Measurements from ENCODE around the gene S100A6.

S100A6 gene

GRCh38 chr1:153544453-153545066 lies 8.8 kb upstream of the S100A6 start:
- DNase-seq, result no peak

GRCh38 chr1:153543736-153544135 lies 7.9 kb upstream of the S100A6 start:
- DNase-seq, result no peak

- no peak for DNase-seq
Measured at GRCh38 chr1:153542956-153543711, 7.3 kb upstream of the S100A6 start.

- DNase-seq, result no peak
Measured at GRCh38 chr1:153541641-153542590, 6.1 kb upstream of the S100A6 start.

- no peak for DNase-seq
Measured at GRCh38 chr1:153540394-153541361, 4.9 kb upstream of the S100A6 start, which contains the start of gene S100A5. S100A5 (minus strand) TSS chr1:153540934; CDS start chr1:153540191, 743 bp downstream.

- no peak for DNase-seq
Measured at GRCh38 chr1:153539395-153540093, 3.8 kb upstream of the S100A6 start.

GRCh38 chr1:153538315-153538821 lies 2.6 kb upstream of the S100A6 start:
- peak; percentile 39 for DNase-seq

GRCh38 chr1:153537376-153537730 lies 1.6 kb upstream of the S100A6 start:
- no peak for DNase-seq

- no peak for DNase-seq
Measured at GRCh38 chr1:153536671-153537375, 1.0 kb upstream of the S100A6 start.

- no peak for DNase-seq
Measured at GRCh38 chr1:153536012-153536670, 350 bp upstream of the S100A6 start.

GRCh38 chr1:153534925-153535241 lies 908 bp downstream of the S100A6 start:
- DNase-seq, result no peak

GRCh38 chr1:153534226-153534924 lies 1.4 kb downstream of the S100A6 start:
- no peak for DNase-seq

- no peak for DNase-seq
Measured at GRCh38 chr1:153533689-153534201, 2.0 kb downstream of the S100A6 start.

- no peak for DNase-seq
Measured at GRCh38 chr1:153532769-153533599, 2.8 kb downstream of the S100A6 start.

- DNase-seq, result no peak
Measured at GRCh38 chr1:153532181-153532580, 3.6 kb downstream of the S100A6 start.

GRCh38 chr1:153531638-153532037 lies 4.2 kb downstream of the S100A6 start:
- no peak for DNase-seq

- DNase-seq, result no peak
Measured at GRCh38 chr1:153527683-153528040, 8.1 kb downstream of the S100A6 start.

GRCh38 chr1:153527023-153527682 lies 8.6 kb downstream of the S100A6 start:
- no peak for DNase-seq

Data from NCI-H1436 treated with DMSO at 0.1 percent for 48 hours (cell line).